Parathyroid adenoma (tissue), 2 donors: ENCODE data around the gene HUWE1.
"Not testable (repeated sequence)": the region's sequence is repeated elsewhere in the genome, so short reads cannot be mapped to it uniquely, and the experiment has no call there.

Experiments
- H2AFZ ChIP-seq: fragments of 300-600 bp; sonication (generic); one replicate; pipeline ENCODE4 v1.7.0; 2017; ENCODE audit warnings: antibody characterized with exemption, mild to moderate bottlenecking
- H3K27ac ChIP-seq: fragments of 300-600 bp; sonication (generic); one replicate; pipeline ENCODE4 v1.7.0; 2017
- H3K27me3 ChIP-seq: fragments of 300-600 bp; sonication (generic); one replicate; pipeline ENCODE4 v1.7.0; 2017; ENCODE audit warnings: low read length; ENCODE audit not compliant: control insufficient read depth, insufficient read depth
- H3K36me3 ChIP-seq: fragments of 300-600 bp; sonication (generic); one replicate; pipeline ENCODE4 v1.7.0; 2017; ENCODE audit warnings: low read length; ENCODE audit not compliant: control insufficient read depth, insufficient read depth
- H3K4me1 ChIP-seq: fragments of 300-600 bp; sonication (generic); one replicate; pipeline ENCODE4 v1.7.0; 2017; ENCODE audit warnings: control low read depth
- H3K4me2 ChIP-seq: fragments of 300-600 bp; sonication (generic); one replicate; pipeline ENCODE4 v1.7.0; 2017; ENCODE audit warnings: low read length
- H3K4me3 ChIP-seq: fragments of 300-600 bp; sonication (generic); one replicate; pipeline ENCODE4 v1.7.0; 2017; ENCODE audit warnings: low read depth, low read length
- H3K79me2 ChIP-seq: fragments of 300-600 bp; sonication (generic); one replicate; pipeline ENCODE4 v1.7.0; 2017; ENCODE audit warnings: control low read depth
- H3K9ac ChIP-seq: fragments of 300-600 bp; sonication (generic); one replicate; pipeline ENCODE4 v1.7.0; 2017; ENCODE audit warnings: mild to moderate bottlenecking
- H3K9me3 ChIP-seq: fragments of 300-600 bp; sonication (generic); one replicate; pipeline ENCODE4 v1.7.0; 2017; ENCODE audit warnings: low read length; ENCODE audit not compliant: control insufficient read depth
- CTCF ChIP-seq: fragments of 300-600 bp; sonication (generic); IDR thresholded peaks from one replicate; pipeline ENCODE4 v1.7.0; 2017; ENCODE audit warnings: antibody characterized with exemption, mild to moderate bottlenecking
- donor health status: primary hyperparathyroidism.

HUWE1 gene

GRCh38 chrX:53723381-53723780, 36.9 kb upstream of the HUWE1 start:
- no peak for TF ChIP-seq CTCF
- no peak overlapping the region for H2AFZ ChIP-seq
- no peak overlapping the region for H3K4me3 ChIP-seq
- H3K9ac ChIP-seq: no peak overlapping the region
- no peaks in the 10 kb centered on the region for H3K36me3 ChIP-seq
- H3K79me2 ChIP-seq: no peaks in the 10 kb centered on the region
- H3K27ac ChIP-seq: no peak overlapping the region
- no peak overlapping the region for H3K4me2 ChIP-seq
- H3K9me3 ChIP-seq: no peaks in the 10 kb centered on the region
- no peaks in the 10 kb centered on the region for H3K4me1 ChIP-seq
- no peaks in the 10 kb centered on the region for H3K27me3 ChIP-seq

- not testable (repeated sequence) for H3K27ac ChIP-seq, H3K4me1 ChIP-seq
Measured at GRCh38 chrX:53721610-53722009, 35.1 kb upstream of the HUWE1 start.

GRCh38 chrX:53719666-53720065, 33.1 kb upstream of the HUWE1 start:
- not testable (repeated sequence) for H3K9me3 ChIP-seq, H3K79me2 ChIP-seq, H3K36me3 ChIP-seq, H3K4me2 ChIP-seq, H3K4me1 ChIP-seq, H2AFZ ChIP-seq, H3K9ac ChIP-seq, H3K27ac ChIP-seq, H3K27me3 ChIP-seq, H3K4me3 ChIP-seq

More at GRCh38 chrX:53721610-53722009, 35.1 kb upstream of the HUWE1 start:
- H3K36me3 ChIP-seq, H3K79me2 ChIP-seq, H3K9me3 ChIP-seq, H3K9ac ChIP-seq, H3K4me2 ChIP-seq, H2AFZ ChIP-seq, H3K4me3 ChIP-seq, H3K27me3 ChIP-seq: not testable (repeated sequence)

- Histone ChIP-seq H3K9ac (no peak overlapping the region), H3K4me3 (no peak overlapping the region), H3K27me3 (no peaks in the 10 kb centered on the region), H2AFZ (no peak overlapping the region), H3K79me2 (no peaks in the 10 kb centered on the region), H3K4me1 (no peaks in the 10 kb centered on the region), H3K36me3 (no peaks in the 10 kb centered on the region), H3K4me2 (no peak overlapping the region), H3K9me3 (no peaks in the 10 kb centered on the region), H3K27ac (no peak overlapping the region)
- TF ChIP-seq CTCF: no peak
Measured at GRCh38 chrX:53718073-53718472, 31.6 kb upstream of the HUWE1 start.

GRCh38 chrX:53717205-53717604, 30.7 kb upstream of the HUWE1 start:
- Histone ChIP-seq H3K36me3 (no peaks in the 10 kb centered on the region), H3K4me1 (no peaks in the 10 kb centered on the region), H3K4me2 (no peak overlapping the region), H3K27me3 (no peaks in the 10 kb centered on the region), H3K27ac (no peak overlapping the region), H3K4me3 (no peak overlapping the region), H3K9ac (no peak overlapping the region), H3K79me2 (no peaks in the 10 kb centered on the region), H2AFZ (no peak overlapping the region), H3K9me3 (no peaks in the 10 kb centered on the region)
- no peak for TF ChIP-seq CTCF

- Histone ChIP-seq H3K79me2 (no peaks in the 10 kb centered on the region), H3K9me3 (no peaks in the 10 kb centered on the region), H3K9ac (no peak overlapping the region), H3K27me3 (no peaks in the 10 kb centered on the region), H3K4me2 (no peak overlapping the region), H3K4me3 (no peak overlapping the region), H3K36me3 (no peaks in the 10 kb centered on the region), H2AFZ (no peak overlapping the region), H3K4me1 (no peaks in the 10 kb centered on the region), H3K27ac (no peak overlapping the region)
- TF ChIP-seq CTCF: no peak
Measured at GRCh38 chrX:53716328-53717088, 30.0 kb upstream of the HUWE1 start.
